AG10803 (cell line): ENCODE data around the gene SYNE4.
A peak's percentile ranks its signal among the peaks of the same experiment; 100 is the strongest.

Source experiments
- DNase-seq: peaks from one replicate; pipeline ENCODE4 v3.0.0; 2010; ENCODE audit warnings: low read depth
- H3K4me3 ChIP-seq: 2 replicates; pipeline ENCODE4 v1.5.1; 2011; ENCODE audit warnings: mild to moderate bottlenecking, low read length, control low read depth
- TF ChIP-seq, protein P1 (sequence below): conservative IDR thresholded peaks from 2 replicates; pipeline ENCODE4 v1.5.1; 2011; ENCODE audit warnings: mild to moderate bottlenecking, low read length, control low read depth, inconsistent platforms

Gene SYNE4

DNA sequence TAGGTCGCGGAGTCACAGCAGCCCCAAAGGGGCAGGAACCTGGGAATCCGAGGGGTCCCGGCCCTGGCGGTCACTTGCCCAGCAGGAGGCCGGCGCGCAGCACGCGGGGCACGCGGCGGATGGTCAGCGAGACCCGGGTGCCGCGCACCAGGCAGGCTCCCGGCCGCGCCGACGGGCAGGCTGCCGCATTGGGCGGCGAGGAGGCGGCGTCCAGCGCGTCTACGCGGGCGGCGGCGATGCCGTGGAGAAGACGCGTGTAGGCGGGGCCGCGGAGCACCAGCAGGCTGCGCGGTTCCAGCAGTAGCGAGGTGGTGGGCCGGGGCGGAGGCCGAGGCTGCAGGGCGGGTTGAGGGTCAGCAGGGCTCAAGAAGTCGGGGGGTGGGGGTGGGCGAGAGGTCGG, 607 bp upstream of the SYNE4 start:
- DNase-seq, result peak; percentile 51
- peak overlapping the region; percentile 57 for H3K4me3 ChIP-seq
- TF ChIP-seq, protein P1, sequence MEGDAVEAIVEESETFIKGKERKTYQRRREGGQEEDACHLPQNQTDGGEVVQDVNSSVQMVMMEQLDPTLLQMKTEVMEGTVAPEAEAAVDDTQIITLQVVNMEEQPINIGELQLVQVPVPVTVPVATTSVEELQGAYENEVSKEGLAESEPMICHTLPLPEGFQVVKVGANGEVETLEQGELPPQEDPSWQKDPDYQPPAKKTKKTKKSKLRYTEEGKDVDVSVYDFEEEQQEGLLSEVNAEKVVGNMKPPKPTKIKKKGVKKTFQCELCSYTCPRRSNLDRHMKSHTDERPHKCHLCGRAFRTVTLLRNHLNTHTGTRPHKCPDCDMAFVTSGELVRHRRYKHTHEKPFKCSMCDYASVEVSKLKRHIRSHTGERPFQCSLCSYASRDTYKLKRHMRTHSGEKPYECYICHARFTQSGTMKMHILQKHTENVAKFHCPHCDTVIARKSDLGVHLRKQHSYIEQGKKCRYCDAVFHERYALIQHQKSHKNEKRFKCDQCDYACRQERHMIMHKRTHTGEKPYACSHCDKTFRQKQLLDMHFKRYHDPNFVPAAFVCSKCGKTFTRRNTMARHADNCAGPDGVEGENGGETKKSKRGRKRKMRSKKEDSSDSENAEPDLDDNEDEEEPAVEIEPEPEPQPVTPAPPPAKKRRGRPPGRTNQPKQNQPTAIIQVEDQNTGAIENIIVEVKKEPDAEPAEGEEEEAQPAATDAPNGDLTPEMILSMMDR, result no peak

GRCh38 chr19:36006955-36007354, 1.7 kb downstream of the SYNE4 start:
- H3K4me3 ChIP-seq, result no peak overlapping the region
- DNase-seq, result no peak
- TF ChIP-seq, protein P1, result no peak

DNA sequence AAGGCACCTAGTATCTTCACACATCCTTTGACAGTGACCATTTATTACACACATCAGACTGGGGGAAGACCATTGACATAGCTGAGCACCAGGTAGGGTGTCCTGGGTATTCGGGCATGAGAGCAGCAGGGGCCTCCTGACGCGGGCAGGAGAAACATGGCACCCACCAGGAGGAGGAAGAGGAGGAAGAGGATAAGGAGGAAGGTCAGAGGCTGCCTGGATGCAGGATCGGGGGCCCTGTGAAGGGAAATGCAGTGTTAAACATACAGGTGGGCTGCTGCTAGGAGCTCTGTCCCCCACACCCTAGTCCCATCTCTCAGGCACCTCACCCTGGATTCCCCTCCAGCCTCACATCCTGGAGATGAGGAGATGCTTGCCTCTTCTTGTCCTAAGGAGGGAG, 5.3 kb downstream of the SYNE4 start:
- H3K4me3 ChIP-seq, result no peak overlapping the region
- DNase-seq, result no peak
- TF ChIP-seq, protein P1, result no peak

DNA sequence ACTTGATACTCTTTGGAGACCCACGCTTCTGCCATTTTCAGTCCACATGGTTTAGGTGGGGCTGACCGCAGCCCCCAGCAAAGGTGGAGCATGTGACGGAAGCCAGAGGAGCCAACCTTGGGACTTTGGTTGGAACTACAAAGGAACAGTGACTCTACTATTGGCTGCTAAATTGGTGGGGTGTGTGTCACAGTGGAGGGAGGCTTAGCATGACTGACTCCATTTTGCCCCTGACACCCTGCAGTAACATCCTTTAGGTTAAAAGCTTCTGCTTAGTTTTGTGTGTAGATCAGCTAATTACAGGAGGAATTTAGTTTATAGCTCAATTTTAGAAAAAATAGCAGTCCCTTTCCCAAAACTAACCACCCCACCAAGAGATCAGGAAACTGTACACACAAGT, 7.0 kb downstream of the SYNE4 start:
- DNase-seq, result no peak
- H3K4me3 ChIP-seq, result no peak overlapping the region
- TF ChIP-seq, protein P1, result no peak

DNA sequence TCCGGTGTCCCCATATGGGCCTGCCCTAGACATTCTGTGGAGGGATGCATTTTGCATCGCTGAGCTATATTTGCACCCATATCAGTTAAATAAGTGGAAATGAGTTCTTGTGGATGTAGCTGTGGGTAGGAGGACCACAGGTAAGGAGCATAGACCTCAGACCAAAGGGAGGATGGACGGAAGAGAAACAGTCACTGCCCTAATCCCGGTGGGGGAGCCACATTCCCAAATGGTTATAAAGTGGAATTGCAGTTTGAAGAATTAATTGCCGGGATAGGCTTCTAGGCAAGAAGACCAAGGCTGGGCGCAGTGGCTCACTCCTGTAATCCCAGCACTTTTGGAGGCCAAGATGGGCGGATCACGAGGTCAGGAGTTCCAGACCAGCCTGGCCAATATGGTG, 11.8 kb downstream of the SYNE4 start:
- H3K4me3 ChIP-seq, result no peak overlapping the region
- TF ChIP-seq, protein P1, result peak; percentile 3
- no peak for DNase-seq

- peak; percentile 88 for DNase-seq
- peak within 1 kb of the TSS; percentile 91 for H3K4me3 ChIP-seq
- TF ChIP-seq, protein P1, result no peak
These were observed 13.3 kb downstream of the SYNE4 start, which contains the start of gene SDHAF1 for GRCh38 chr19:35995048-35995993. TSS of gene SDHAF1 (plus strand) at chr19:35995188. CDS start at chr19:35995275, 87 bp downstream.
